GM10266 (cell line): ENCODE results near the gene GOT1.

Experiments
- DNase-seq: peaks from one replicate; pipeline ENCODE4 v3.0.0; 2012; ENCODE audit errors: extremely low spot score
- CTCF ChIP-seq: IDR thresholded peaks from 2 replicates; pipeline ENCODE4 v1.5.1; 2012; ENCODE audit warnings: mild to moderate bottlenecking, low read depth; ENCODE audit not compliant: control insufficient read depth, insufficient read depth; ENCODE audit errors: missing control alignments

The GOT1 gene

GRCh38 chr10:99347672-99348071, 82.8 kb downstream of the GOT1 start:
- no peak for DNase-seq
- TF ChIP-seq CTCF = no peak
